ENCODE results near the gene ZBTB33. TPM values are rescaled to one million over a fixed set of nuclear protein-coding genes. Genes with fewer than 3 reads are reported as not detected.

Gene ZBTB33
- total RNA-seq, 1 experiment from 2014 or later: 29.0 TPM

- intact Hi-C loops (cut with micrococcal nuclease; ENCODE audit: unreplicated experiment): no loop called here
- no peaks in the 10 kb centered on the region for H3K79me2 ChIP-seq (ENCODE audit: low read depth)
- no peak overlapping the region for H2AFZ ChIP-seq
- H4K20me1 ChIP-seq (ENCODE audit: insufficient read depth): no peaks in the 10 kb centered on the region
- H3K27me3 ChIP-seq (ENCODE audit: insufficient read depth, low read depth): no peaks in the 10 kb centered on the region
- H3K36me3 ChIP-seq (ENCODE audit: low read depth): no peaks in the 10 kb centered on the region
- H3K9me3 ChIP-seq (ENCODE audit: insufficient read depth, low read depth): no peaks in the 10 kb centered on the region
- POLR2A ChIA-PET (ENCODE audit: unreplicated experiment): no interaction called here
- no peaks in the 10 kb centered on the region for H3K9me2 ChIP-seq (ENCODE audit: insufficient read depth)
- no peaks in the 10 kb centered on the region for H3F3A ChIP-seq (ENCODE audit: insufficient read depth, low read depth)
- CTCF ChIA-PET: no interaction called here
- BruUV-seq (replicated peaks): no TSS peak
- DNase-seq: no peak
- H3K4me1 ChIP-seq (replicated peaks; ENCODE audit: insufficient read depth): peaks cover 8% of the 10 kb centered on the region; the same call in 1 of the 2 replicates
- no peak overlapping the region for H3K4me2 ChIP-seq
- no peak for TF ChIP-seq EZH2 (IDR thresholded peaks at IDR 0.05; ENCODE audit: low read depth)
- TF ChIP-seq, protein P1, sequence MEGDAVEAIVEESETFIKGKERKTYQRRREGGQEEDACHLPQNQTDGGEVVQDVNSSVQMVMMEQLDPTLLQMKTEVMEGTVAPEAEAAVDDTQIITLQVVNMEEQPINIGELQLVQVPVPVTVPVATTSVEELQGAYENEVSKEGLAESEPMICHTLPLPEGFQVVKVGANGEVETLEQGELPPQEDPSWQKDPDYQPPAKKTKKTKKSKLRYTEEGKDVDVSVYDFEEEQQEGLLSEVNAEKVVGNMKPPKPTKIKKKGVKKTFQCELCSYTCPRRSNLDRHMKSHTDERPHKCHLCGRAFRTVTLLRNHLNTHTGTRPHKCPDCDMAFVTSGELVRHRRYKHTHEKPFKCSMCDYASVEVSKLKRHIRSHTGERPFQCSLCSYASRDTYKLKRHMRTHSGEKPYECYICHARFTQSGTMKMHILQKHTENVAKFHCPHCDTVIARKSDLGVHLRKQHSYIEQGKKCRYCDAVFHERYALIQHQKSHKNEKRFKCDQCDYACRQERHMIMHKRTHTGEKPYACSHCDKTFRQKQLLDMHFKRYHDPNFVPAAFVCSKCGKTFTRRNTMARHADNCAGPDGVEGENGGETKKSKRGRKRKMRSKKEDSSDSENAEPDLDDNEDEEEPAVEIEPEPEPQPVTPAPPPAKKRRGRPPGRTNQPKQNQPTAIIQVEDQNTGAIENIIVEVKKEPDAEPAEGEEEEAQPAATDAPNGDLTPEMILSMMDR (conservative IDR thresholded peaks at IDR 0.05): no peak
- H3K4me3 ChIP-seq: no peak overlapping the region
- no peak overlapping the region for H3K27ac ChIP-seq
Measured at GRCh38 chrX:120290107-120290506, 39.5 kb downstream of the ZBTB33 start.

GRCh38 chrX:120291211-120291610 lies 40.6 kb downstream of the ZBTB33 start:
- H4K20me1 ChIP-seq (ENCODE audit: insufficient read depth): no peaks in the 10 kb centered on the region
- no peak overlapping the region for H3K4me2 ChIP-seq
- H3K4me1 ChIP-seq (replicated peaks; ENCODE audit: insufficient read depth): peaks cover 8% of the 10 kb centered on the region; the same call in 1 of the 2 replicates
- H2AFZ ChIP-seq: no peak overlapping the region
- no peaks in the 10 kb centered on the region for H3F3A ChIP-seq (ENCODE audit: insufficient read depth, low read depth)
- no peaks in the 10 kb centered on the region for H3K9me2 ChIP-seq (ENCODE audit: insufficient read depth)
- intact Hi-C loops (cut with micrococcal nuclease; ENCODE audit: unreplicated experiment): no loop called here
- H3K9me3 ChIP-seq (ENCODE audit: insufficient read depth, low read depth): no peaks in the 10 kb centered on the region
- DNase-seq: no peak
- H3K4me3 ChIP-seq: no peak overlapping the region
- CTCF ChIA-PET: no interaction called here
- H3K36me3 ChIP-seq (ENCODE audit: low read depth): no peaks in the 10 kb centered on the region
- BruUV-seq (replicated peaks): no TSS peak
- TF ChIP-seq, protein P1 (conservative IDR thresholded peaks at IDR 0.05): no peak
- TF ChIP-seq EZH2 (IDR thresholded peaks at IDR 0.05; ENCODE audit: low read depth): no peak
- H3K27ac ChIP-seq: no peak overlapping the region
- POLR2A ChIA-PET (ENCODE audit: unreplicated experiment): no interaction called here
- no peaks in the 10 kb centered on the region for H3K79me2 ChIP-seq (ENCODE audit: low read depth)
- H3K27me3 ChIP-seq (ENCODE audit: insufficient read depth, low read depth): no peaks in the 10 kb centered on the region

- Histone ChIP-seq H3K4me2 (no peak overlapping the region), H3K9me2 (ENCODE audit: insufficient read depth) (no peaks in the 10 kb centered on the region), H3F3A (ENCODE audit: insufficient read depth, low read depth) (no peaks in the 10 kb centered on the region), H3K4me1 (replicated peaks; ENCODE audit: insufficient read depth) (peaks cover 14% of the 10 kb centered on the region), H3K79me2 (ENCODE audit: low read depth) (no peaks in the 10 kb centered on the region), H4K20me1 (ENCODE audit: insufficient read depth) (no peaks in the 10 kb centered on the region), H3K4me3 (no peak overlapping the region), H2AFZ (no peak overlapping the region), H3K27ac (no peak overlapping the region), H3K36me3 (ENCODE audit: low read depth) (no peaks in the 10 kb centered on the region), H3K27me3 (ENCODE audit: insufficient read depth, low read depth) (no peaks in the 10 kb centered on the region), H3K9me3 (ENCODE audit: insufficient read depth, low read depth) (no peaks in the 10 kb centered on the region)
- POLR2A ChIA-PET (ENCODE audit: unreplicated experiment): no interaction called here
- CTCF ChIA-PET: no interaction called here
- intact Hi-C loops (cut with micrococcal nuclease; ENCODE audit: unreplicated experiment): no loop called here
- no TSS peak for BruUV-seq (replicated peaks)
- DNase-seq: no peak
- TF ChIP-seq, protein P1 (conservative IDR thresholded peaks at IDR 0.05): no peak
Measured at GRCh38 chrX:120293015-120293414, 42.4 kb downstream of the ZBTB33 start.
